ENCODE data around the gene SLC16A10.

DNA sequence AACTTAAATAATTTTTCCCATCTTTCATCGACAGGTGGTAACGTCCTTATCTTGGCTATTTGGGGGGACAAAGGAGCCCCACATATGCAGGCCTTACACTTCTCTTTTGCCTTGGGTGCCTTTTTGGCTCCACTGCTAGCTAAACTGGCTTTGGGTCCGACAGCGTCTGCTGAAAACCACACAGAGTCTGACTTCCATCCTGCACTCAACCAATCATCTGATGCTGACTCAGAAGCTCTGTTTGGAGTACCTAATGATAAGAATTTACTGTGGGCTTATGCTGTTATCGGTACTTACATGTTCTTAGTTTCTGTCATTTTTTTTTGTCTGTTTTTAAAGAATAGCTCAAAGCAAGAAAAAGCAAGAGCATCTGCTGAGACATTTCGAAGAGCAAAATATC, 178.5 kb downstream of the SLC16A10 start:
- TF ChIP-seq EZH2 (IDR thresholded peaks at IDR 0.05; ENCODE audit: low read depth, unreplicated experiment) (no peak), EZH2phosphoT487 (IDR thresholded peaks at IDR 0.05; ENCODE audit: unreplicated experiment) (no peak), POLR2AphosphoS5 (IDR thresholded peaks at IDR 0.05; ENCODE audit: low read depth) (no peak), JUNB (IDR thresholded peaks at IDR 0.05; ENCODE audit: unreplicated experiment) (no peak), ZNF114 (CRISPR knock-in tag; IDR thresholded peaks at IDR 0.05) (no peak), CREB1 (CRISPR knock-in tag; IDR thresholded peaks at IDR 0.05; ENCODE audit: low read depth) (no peak), STAT1 (IDR thresholded peaks at IDR 0.05; ENCODE audit: unreplicated experiment) (no peak), NANOG (IDR thresholded peaks at IDR 0.05; ENCODE audit: borderline replicate concordance) (no peak)
- TF ChIP-seq, protein P1, sequence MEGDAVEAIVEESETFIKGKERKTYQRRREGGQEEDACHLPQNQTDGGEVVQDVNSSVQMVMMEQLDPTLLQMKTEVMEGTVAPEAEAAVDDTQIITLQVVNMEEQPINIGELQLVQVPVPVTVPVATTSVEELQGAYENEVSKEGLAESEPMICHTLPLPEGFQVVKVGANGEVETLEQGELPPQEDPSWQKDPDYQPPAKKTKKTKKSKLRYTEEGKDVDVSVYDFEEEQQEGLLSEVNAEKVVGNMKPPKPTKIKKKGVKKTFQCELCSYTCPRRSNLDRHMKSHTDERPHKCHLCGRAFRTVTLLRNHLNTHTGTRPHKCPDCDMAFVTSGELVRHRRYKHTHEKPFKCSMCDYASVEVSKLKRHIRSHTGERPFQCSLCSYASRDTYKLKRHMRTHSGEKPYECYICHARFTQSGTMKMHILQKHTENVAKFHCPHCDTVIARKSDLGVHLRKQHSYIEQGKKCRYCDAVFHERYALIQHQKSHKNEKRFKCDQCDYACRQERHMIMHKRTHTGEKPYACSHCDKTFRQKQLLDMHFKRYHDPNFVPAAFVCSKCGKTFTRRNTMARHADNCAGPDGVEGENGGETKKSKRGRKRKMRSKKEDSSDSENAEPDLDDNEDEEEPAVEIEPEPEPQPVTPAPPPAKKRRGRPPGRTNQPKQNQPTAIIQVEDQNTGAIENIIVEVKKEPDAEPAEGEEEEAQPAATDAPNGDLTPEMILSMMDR (conservative IDR thresholded peaks at IDR 0.05; ENCODE audit: low read depth in 2 of 2): no peak
- TF ChIP-seq, protein P2, sequence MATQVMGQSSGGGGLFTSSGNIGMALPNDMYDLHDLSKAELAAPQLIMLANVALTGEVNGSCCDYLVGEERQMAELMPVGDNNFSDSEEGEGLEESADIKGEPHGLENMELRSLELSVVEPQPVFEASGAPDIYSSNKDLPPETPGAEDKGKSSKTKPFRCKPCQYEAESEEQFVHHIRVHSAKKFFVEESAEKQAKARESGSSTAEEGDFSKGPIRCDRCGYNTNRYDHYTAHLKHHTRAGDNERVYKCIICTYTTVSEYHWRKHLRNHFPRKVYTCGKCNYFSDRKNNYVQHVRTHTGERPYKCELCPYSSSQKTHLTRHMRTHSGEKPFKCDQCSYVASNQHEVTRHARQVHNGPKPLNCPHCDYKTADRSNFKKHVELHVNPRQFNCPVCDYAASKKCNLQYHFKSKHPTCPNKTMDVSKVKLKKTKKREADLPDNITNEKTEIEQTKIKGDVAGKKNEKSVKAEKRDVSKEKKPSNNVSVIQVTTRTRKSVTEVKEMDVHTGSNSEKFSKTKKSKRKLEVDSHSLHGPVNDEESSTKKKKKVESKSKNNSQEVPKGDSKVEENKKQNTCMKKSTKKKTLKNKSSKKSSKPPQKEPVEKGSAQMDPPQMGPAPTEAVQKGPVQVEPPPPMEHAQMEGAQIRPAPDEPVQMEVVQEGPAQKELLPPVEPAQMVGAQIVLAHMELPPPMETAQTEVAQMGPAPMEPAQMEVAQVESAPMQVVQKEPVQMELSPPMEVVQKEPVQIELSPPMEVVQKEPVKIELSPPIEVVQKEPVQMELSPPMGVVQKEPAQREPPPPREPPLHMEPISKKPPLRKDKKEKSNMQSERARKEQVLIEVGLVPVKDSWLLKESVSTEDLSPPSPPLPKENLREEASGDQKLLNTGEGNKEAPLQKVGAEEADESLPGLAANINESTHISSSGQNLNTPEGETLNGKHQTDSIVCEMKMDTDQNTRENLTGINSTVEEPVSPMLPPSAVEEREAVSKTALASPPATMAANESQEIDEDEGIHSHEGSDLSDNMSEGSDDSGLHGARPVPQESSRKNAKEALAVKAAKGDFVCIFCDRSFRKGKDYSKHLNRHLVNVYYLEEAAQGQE (IDR thresholded peaks at IDR 0.05; ENCODE audit: unreplicated experiment): no peak
- TF ChIP-seq, protein P3, sequence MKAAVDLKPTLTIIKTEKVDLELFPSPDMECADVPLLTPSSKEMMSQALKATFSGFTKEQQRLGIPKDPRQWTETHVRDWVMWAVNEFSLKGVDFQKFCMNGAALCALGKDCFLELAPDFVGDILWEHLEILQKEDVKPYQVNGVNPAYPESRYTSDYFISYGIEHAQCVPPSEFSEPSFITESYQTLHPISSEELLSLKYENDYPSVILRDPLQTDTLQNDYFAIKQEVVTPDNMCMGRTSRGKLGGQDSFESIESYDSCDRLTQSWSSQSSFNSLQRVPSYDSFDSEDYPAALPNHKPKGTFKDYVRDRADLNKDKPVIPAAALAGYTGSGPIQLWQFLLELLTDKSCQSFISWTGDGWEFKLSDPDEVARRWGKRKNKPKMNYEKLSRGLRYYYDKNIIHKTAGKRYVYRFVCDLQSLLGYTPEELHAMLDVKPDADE (IDR thresholded peaks at IDR 0.05): no peak
- TF ChIP-seq, protein P4, sequence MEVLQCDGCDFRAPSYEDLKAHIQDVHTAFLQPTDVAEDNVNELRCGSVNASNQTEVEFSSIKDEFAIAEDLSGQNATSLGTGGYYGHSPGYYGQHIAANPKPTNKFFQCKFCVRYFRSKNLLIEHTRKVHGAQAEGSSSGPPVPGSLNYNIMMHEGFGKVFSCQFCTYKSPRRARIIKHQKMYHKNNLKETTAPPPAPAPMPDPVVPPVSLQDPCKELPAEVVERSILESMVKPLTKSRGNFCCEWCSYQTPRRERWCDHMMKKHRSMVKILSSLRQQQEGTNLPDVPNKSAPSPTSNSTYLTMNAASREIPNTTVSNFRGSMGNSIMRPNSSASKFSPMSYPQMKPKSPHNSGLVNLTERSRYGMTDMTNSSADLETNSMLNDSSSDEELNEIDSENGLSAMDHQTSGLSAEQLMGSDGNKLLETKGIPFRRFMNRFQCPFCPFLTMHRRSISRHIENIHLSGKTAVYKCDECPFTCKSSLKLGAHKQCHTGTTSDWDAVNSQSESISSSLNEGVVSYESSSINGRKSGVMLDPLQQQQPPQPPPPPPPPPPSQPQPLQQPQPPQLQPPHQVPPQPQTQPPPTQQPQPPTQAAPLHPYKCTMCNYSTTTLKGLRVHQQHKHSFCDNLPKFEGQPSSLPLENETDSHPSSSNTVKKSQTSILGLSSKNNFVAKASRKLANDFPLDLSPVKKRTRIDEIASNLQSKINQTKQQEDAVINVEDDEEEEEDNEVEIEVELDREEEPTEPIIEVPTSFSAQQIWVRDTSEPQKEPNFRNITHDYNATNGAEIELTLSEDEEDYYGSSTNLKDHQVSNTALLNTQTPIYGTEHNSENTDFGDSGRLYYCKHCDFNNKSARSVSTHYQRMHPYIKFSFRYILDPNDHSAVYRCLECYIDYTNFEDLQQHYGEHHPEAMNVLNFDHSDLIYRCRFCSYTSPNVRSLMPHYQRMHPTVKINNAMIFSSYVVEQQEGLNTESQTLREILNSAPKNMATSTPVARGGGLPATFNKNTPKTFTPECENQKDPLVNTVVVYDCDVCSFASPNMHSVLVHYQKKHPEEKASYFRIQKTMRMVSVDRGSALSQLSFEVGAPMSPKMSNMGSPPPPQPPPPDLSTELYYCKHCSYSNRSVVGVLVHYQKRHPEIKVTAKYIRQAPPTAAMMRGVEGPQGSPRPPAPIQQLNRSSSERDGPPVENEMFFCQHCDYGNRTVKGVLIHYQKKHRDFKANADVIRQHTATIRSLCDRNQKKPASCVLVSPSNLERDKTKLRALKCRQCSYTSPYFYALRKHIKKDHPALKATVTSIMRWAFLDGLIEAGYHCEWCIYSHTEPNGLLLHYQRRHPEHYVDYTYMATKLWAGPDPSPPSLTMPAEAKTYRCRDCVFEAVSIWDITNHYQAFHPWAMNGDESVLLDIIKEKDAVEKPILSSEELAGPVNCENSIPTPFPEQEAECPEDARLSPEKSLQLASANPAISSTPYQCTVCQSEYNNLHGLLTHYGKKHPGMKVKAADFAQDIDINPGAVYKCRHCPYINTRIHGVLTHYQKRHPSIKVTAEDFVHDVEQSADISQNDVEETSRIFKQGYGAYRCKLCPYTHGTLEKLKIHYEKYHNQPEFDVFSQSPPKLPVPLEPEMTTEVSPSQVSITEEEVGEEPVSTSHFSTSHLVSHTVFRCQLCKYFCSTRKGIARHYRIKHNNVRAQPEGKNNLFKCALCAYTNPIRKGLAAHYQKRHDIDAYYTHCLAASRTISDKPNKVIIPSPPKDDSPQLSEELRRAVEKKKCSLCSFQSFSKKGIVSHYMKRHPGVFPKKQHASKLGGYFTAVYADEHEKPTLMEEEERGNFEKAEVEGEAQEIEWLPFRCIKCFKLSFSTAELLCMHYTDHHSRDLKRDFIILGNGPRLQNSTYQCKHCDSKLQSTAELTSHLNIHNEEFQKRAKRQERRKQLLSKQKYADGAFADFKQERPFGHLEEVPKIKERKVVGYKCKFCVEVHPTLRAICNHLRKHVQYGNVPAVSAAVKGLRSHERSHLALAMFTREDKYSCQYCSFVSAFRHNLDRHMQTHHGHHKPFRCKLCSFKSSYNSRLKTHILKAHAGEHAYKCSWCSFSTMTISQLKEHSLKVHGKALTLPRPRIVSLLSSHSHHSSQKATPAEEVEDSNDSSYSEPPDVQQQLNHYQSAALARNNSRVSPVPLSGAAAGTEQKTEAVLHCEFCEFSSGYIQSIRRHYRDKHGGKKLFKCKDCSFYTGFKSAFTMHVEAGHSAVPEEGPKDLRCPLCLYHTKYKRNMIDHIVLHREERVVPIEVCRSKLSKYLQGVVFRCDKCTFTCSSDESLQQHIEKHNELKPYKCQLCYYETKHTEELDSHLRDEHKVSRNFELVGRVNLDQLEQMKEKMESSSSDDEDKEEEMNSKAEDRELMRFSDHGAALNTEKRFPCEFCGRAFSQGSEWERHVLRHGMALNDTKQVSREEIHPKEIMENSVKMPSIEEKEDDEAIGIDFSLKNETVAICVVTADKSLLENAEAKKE (CRISPR knock-in tag; IDR thresholded peaks at IDR 0.05): no peak

All from GM23338 (cell line).